ENCODE measurements around the gene PRDX5.
"Not testable (repeated sequence)": the region's sequence is repeated elsewhere in the genome, so short reads cannot be mapped to it uniquely, and the experiment has no call there.

The PRDX5 gene

DNA sequence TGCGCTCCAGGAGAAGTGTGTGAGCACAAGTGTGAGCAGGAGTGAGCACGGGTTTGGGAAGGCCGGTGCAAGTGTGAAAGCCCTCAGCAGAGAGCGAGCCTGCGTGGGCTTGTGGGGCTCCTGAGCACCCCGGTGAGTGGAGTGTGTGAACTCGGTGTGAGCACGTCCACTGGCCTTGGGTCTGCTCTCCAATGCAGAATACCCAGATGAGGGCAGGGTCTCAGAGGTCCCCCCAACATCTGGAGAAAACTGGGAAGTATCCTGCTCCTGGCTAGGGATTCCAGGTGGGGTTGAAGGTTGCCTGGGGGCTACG lies 11.4 kb upstream of the PRDX5 start:
- no peak for DNase-seq

GRCh38 chr11:64306876-64307622 lies 10.9 kb upstream of the PRDX5 start:
- peak; percentile 54 for DNase-seq

DNA sequence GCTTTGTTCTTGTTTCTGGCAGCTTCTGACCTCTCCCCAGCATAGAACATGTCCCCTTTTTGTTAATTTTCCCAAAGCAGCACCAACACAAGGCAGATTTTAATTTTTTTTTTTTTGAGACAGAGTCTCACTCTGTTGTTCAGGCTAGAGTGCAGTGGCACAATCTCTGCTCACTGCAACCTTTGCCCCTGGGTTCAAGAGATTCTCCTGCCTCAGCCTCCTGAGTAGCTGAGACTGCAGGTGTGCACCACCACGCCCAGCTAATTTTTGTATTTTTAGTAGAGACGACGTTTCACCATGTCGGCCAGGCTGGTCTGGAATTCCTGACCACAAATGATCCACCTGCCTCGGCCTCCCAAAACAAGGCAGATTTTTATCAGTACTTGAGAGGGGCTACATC lies 10.1 kb upstream of the PRDX5 start:
- not testable (repeated sequence) for DNase-seq

DNA sequence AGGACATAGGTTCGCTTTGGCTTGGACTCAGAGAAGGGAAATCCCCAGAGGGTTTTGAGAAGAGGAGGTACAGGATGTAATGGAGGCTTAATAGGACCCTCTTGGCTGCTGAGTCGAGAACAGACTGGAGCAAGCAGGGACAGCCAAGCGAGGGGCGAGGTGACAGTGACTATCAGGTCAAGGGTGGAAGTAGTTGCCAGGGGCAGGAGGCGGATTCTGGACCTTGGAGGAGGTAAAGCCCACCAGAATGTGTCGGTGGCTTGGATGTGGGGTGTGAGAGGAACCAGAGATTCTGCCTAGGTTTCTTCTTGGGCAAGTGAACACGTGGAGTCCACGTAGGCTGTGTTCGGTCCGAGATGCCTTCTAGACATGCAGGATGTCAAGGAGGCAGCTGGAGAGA lies 5.0 kb upstream of the PRDX5 start:
- no peak for DNase-seq

- DNase-seq = no peak
These were observed 4.3 kb upstream of the PRDX5 start for GRCh38 chr11:64313491-64314145.

GRCh38 chr11:64314146-64314804 lies 3.6 kb upstream of the PRDX5 start:
- DNase-seq = no peak

DNA sequence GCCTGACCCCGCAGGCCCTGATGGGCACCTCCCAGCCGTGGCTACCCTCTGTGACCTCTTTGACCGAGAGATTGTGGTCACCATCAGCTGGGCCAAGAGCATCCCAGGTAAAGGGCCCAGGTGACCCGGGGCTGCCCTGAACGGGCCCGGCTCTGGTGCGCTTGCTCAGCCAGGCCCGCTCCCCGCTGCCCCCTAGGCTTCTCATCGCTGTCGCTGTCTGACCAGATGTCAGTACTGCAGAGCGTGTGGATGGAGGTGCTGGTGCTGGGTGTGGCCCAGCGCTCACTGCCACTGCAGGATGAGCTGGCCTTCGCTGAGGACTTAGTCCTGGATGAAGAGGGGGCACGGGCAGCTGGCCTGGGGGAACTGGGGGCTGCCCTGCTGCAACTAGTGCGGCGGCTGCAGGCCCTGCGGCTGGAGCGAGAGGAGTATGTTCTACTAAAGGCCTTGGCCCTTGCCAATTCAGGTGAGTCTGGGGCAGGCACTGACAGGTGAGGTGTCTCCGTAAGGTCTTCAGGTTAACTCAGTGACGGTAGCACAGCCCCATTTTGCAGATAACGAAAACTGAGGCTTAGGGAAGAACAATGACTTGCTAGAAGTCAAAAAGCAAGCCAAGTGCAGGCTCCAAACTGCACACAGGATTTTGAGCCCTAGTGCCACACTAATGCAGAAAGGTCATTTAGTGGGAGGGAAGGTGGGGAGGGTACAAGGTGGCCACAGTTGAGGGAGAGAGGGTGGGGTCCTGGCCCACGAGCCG lies 2.9 kb upstream of the PRDX5 start:
- no peak for DNase-seq

DNA sequence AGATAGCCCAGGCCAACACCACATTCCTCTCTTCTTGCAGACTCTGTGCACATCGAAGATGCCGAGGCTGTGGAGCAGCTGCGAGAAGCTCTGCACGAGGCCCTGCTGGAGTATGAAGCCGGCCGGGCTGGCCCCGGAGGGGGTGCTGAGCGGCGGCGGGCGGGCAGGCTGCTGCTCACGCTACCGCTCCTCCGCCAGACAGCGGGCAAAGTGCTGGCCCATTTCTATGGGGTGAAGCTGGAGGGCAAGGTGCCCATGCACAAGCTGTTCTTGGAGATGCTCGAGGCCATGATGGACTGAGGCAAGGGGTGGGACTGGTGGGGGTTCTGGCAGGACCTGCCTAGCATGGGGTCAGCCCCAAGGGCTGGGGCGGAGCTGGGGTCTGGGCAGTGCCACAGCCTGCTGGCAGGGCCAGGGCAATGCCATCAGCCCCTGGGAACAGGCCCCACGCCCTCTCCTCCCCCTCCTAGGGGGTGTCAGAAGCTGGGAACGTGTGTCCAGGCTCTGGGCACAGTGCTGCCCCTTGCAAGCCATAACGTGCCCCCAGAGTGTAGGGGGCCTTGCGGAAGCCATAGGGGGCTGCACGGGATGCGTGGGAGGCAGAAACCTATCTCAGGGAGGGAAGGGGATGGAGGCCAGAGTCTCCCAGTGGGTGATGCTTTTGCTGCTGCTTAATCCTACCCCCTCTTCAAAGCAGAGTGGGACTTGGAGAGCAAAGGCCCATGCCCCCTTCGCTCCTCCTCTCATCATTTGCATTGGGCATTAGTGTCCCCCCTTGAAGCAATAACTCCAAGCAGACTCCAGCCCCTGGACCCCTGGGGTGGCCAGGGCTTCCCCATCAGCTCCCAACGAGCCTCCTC lies 2.0 kb upstream of the PRDX5 start:
- not testable (repeated sequence) for DNase-seq

DNA sequence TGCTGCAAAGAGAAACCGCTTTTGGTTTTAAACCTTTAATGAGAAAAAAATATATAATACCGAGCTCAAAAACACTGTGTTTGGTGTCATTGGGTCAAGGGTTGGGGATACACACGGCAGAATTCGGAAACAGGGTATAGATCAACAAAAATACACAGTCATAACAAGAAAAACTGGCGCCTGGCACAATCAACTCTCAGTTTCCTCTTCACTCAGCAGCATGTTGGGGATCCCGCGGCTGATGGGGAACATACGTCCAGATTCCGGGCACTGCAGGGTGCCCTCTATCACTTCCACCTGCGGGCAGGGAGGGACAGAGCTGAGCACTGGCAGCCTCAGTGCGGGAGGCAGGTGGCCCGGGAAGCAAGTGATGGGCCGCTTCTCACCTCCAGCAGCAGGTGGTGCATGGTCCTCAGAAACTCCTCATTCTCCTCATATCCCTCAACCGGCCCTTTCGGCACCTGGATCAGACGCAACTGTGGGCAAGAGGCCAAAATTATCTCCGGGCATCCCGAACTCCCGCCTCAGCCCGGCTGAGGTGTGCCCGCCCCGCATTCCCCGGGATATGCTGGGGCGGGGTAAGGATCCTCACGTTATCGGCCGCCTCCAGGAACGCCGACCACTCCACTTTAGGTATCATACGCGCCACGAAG lies 1.1 kb upstream of the PRDX5 start:
- DNase-seq = peak; percentile 51

DNA sequence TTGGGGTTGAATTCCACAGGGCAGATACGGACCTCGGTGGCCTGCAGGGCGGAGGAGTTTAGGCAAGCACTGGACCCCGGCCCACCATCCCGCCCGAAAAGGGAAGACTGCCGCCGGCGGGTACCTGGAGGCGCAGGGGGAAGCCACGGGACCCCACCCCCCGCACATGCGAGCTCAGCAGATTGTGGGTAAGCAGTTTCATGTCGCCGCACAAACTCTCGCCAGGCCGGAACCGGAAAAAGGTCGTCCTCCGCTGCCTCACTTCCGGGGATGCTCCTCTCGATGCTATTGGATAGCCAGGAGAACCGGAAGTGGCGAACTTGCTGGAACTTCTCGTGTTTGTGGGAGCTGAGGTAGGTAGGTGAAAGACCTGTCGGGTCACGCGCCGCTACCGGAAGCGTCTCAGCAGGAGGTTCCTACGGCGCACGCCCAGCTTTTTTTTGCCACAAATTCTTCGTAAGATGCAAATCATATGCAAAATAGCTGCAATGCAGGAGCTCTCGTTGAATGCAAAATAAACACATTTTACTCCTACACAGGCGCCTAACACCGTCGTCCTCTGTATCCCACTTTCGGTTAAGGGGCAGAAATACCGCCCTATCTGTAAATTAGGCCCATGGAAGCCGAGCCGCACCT lies 478 bp upstream of the PRDX5 start, which contains the start of gene TRMT112:
Gene TRMT112 (minus strand): TSS at position 235 of the 636 bp plus-strand sequence. CDS start 33 bp downstream, at position 202.
- DNase-seq = peak; percentile 100

DNA sequence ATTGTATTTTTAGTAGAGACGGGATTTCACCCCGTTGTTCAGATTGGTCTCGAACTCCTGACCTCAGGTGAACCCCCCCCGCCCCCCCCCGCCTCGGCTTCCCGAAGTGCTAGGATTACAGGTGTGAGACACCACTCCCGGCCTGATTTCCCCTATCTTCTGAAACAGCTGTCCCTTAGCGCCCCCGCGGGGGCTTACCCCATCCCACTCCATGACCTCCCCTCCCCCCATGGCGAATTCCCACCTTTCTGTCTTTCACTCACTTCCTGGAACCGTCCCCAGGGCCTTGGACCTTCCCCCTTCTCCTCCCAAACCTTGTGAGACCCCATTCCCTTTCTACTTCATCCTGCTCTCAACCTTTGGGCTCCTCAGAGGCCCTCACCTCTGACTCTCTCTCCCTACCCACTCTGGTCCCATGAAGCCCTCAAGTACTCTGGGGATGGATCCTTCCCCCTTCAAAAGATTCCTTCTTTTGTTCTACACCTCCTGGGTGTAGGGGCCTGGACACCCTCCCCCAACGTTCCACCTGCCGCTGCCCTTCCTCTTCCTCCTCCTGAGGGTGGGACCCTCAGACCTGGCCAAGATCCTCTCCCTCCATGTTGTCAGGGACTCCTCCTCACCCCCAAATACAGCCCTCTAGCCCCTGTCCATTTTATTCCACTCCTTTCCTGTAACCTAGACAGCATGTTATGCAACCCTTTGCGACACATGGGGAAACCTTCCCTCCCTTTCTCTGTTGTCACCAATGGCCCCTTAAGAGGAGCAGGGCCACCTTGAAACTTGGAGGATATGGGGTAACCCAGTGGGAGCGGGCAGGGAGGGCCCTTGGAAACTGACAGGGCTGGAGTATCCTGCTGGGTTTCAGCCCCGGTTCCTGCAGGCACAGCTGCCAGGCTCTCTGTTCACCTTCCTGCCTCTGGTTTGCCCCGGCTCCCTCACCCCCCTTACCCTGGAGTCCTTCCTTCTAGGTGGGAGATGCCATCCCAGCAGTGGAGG lies 1.1 kb downstream of the PRDX5 start:
- no peak for DNase-seq

DNA sequence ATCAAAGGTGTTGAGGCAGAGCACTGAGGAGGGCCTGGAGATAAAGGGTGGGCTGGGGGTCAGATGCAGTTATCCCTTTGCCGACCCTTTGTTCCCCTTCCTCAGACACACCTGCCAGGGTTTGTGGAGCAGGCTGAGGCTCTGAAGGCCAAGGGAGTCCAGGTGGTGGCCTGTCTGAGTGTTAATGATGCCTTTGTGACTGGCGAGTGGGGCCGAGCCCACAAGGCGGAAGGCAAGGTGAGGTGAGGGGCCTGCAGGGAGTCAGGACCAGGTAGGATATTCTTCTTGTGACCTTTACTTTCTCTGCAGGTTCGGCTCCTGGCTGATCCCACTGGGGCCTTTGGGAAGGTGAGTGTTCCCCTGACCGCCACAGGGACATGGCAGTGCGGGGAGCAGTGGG lies 2.6 kb downstream of the PRDX5 start:
- DNase-seq = no peak

- DNase-seq = no peak
These were observed 3.1 kb downstream of the PRDX5 start for GRCh38 chr11:64321026-64321425.

- DNase-seq = no peak
These were observed 3.6 kb downstream of the PRDX5 start for GRCh38 chr11:64321533-64321932.

- DNase-seq = no peak
These were observed 5.0 kb downstream of the PRDX5 start for GRCh38 chr11:64322925-64323260.

- no peak for DNase-seq
These were observed 5.5 kb downstream of the PRDX5 start for GRCh38 chr11:64323373-64323772.

DNA sequence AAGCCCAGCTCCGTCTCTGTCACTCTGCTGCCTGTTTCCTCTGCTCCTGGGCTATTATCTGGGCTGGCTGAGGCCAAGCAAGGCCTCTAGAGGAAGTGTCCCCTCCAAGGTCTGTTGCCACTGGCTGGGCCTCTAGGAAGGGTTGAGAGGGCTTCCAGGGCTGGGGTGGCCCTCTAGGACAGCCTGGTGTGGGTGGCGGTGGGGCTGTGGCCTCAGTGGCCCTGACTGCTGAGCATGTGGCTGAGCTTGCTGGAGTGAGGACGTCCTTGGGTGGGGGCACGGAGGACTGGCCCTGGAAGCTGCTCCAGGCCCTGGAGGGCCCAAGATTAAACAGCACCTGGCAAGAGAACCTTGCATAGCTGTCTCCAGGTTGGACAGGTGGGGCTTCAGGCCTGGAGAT lies 6.1 kb downstream of the PRDX5 start:
- DNase-seq = not testable (repeated sequence)

DNA sequence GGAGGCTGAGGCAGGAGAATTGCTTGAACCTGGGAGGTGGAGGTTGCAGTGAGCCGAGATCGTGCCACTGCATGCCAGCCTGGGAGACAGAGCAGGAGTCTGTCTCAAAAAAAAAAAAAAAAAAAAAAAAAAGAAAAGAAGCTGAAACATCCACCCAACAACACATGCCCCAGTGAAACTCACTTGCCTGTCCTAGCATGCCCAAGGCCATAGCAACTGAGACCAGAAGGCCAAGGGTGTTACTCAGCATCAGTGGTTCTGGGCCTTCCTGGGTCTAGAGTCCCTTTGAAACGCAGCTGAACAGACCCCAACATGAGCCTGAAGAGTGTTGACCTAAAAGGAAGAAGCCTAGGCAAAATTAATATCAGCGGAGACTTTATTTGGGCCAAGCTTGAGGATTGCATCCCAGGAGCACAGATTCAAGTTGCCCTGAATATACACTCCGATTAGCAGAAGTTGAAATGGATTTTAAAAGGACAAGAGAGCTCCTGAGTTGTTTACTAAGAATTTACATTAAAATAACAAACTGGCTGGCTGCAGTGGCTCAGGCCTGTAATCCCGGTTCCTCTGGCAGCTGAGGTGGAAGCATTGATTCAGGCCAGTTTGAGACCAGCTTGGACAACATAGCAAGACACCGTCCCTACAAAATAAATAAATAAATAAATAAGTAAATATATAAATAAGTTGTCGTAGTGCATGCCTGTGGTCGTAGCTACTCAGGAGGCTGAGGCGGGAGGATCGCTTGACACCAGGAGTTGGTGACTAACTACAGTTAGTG lies 7.0 kb downstream of the PRDX5 start:
- no peak for DNase-seq

DNA sequence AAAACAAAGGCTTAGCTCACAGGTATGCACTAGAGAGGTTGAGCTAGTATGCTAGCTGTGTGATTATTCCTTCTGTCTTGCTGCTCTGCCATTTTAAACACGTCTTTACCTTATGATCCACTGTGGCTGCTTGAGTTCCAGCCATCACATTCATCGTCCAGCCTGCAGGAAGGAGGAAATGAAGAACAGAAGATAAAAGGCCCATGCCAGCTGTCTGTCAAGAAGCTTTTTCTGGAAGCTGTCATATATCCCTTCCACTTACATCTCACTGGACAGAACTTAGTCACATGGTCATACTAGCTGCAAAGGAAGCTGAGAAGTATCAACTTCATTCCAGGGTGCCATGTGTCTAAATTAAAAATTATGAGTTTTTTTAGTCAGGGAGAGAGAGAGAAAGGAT lies 9.5 kb downstream of the PRDX5 start:
- no peak for DNase-seq

Data from hematopoietic multipotent progenitor cell treated with erythropoietin and hydrocortisone succinate and interleukin-3 and kit ligand, for 6 days (in vitro differentiated cells).